ENCODE results near the gene COX19. TPM values are rescaled to one million over a fixed set of nuclear protein-coding genes. Genes with fewer than 3 reads are reported as not detected.

Gene COX19
- total and polyA plus RNA-seq, 2 of the 13 experiments (the other 11 are each of a cell fraction or from before 2014, with no cell fraction given): 11.5 to 21.7 TPM

- ChIA-PET CTCF (ENCODE audit: low intra/inter-chr PET ratio, low total read pairs) (no interaction called here), POLR2A (no interaction called here)
- TF ChIP-seq ATRX (CRISPR knock-in tag; IDR thresholded peaks at IDR 0.05; ENCODE audit: borderline replicate concordance): no peak
- no peak for TF ChIP-seq FOXJ3 (CRISPR knock-in tag; IDR thresholded peaks at IDR 0.05; ENCODE audit: borderline replicate concordance)
- TF ChIP-seq ZNF251 (CRISPR knock-in tag; IDR thresholded peaks at IDR 0.05): no peak
- no peak for TF ChIP-seq SKI (IDR thresholded peaks at IDR 0.05; ENCODE audit: partially characterized antibody)
- no peak for TF ChIP-seq ZNF30 (CRISPR knock-in tag; IDR thresholded peaks at IDR 0.05)
- no peak for TF ChIP-seq NFE2L1 (CRISPR knock-in tag; IDR thresholded peaks at IDR 0.05; ENCODE audit: borderline replicate concordance)
- no peak for TF ChIP-seq KAT2B (IDR thresholded peaks at IDR 0.05; ENCODE audit: borderline replicate concordance, low read depth, low read length)
- TF ChIP-seq BCL6 (CRISPR knock-in tag; IDR thresholded peaks at IDR 0.05): no peak
- no peak for TF ChIP-seq TEAD3 (CRISPR knock-in tag; optimal IDR thresholded peaks at IDR 0.05; ENCODE audit: borderline replicate concordance)
- no peak for TF ChIP-seq ZBTB14 (CRISPR knock-in tag; IDR thresholded peaks at IDR 0.05)
- TF ChIP-seq KAT8 (CRISPR knock-in tag; IDR thresholded peaks at IDR 0.05): no peak
- no peak for TF ChIP-seq ELF1 (CRISPR knock-in tag; IDR thresholded peaks at IDR 0.05)
- TF ChIP-seq FOXC1 (CRISPR knock-in tag; IDR thresholded peaks at IDR 0.05; ENCODE audit: borderline replicate concordance): no peak
- TF ChIP-seq ZNF615 (CRISPR knock-in tag; IDR thresholded peaks at IDR 0.05; ENCODE audit: borderline replicate concordance): no peak
- TF ChIP-seq RBFOX2 (IDR thresholded peaks at IDR 0.05; ENCODE audit: low read depth, low read length): no peak
- TF ChIP-seq ZSCAN30 (CRISPR knock-in tag; IDR thresholded peaks at IDR 0.05): no peak
- no peak for TF ChIP-seq ATF5 (CRISPR knock-in tag; IDR thresholded peaks at IDR 0.05; ENCODE audit: low read depth)
- TF ChIP-seq MAFG (CRISPR knock-in tag; IDR thresholded peaks at IDR 0.05): no peak
- TF ChIP-seq ZNF558 (CRISPR knock-in tag; IDR thresholded peaks at IDR 0.05; ENCODE audit: borderline replicate concordance): no peak
- intact Hi-C loops (cut with micrococcal nuclease; ENCODE audit: unreplicated experiment) (no loop called here), in situ Hi-C loops (cut with HindIII; ENCODE audit: extremely low pct_ligation_motif_present, low pct_unique_long_range_greater_than_20kb) (no loop called here)
- Histone ChIP-seq H2AFZ (ENCODE audit: low read length) (no peak overlapping the region), H3K9ac (ENCODE audit: insufficient read depth, low read depth, low read length) (no peak overlapping the region), H3K36me3 (replicated peaks in 1 of 2; ENCODE audit: control insufficient read depth in 1 of 2, insufficient read depth in 2 of 2, low read length in 2 of 2) (no peaks in the 10 kb centered on the region), H4K20me1 (ENCODE audit: insufficient read depth, low read length) (no peaks in the 10 kb centered on the region), H3K4me3 (replicated peaks in 1 of 3; ENCODE audit: insufficient read depth in 1 of 3, low read depth in 2 of 3, low read length in 3 of 3) (no peak overlapping the region), H3K27me3 (ENCODE audit: control insufficient read depth in 1 of 2, insufficient read depth in 2 of 2, low read length in 2 of 2) (no peaks in the 10 kb centered on the region), H3K79me2 (ENCODE audit: insufficient read depth, low read length) (no peaks in the 10 kb centered on the region), H3K9me3 (ENCODE audit: low read length) (no peaks in the 10 kb centered on the region), H3K4me1 (ENCODE audit: insufficient read depth, low read length) (peaks cover 27% of the 10 kb centered on the region), H3K4me2 (ENCODE audit: low read depth, low read length) (no peak overlapping the region), H3K27ac (ENCODE audit: extremely low read length, insufficient read depth, low read length) (no peak overlapping the region)
- 94% methylated on average over 15 of the region's 34 CpGs for WGBS (ENCODE audit: low lambda C conversion rate)
- DNase-seq (ENCODE audit: low spot score) (no peak), ATAC-seq (no peak), FAIRE-seq (no peak)
- BruUV-seq (replicated peaks): no TSS peak
Observed at GRCh38 chr7:934469-935163, 40.7 kb downstream of the COX19 start.
